Breast epithelium (tissue), 3 donors: ENCODE measurements around the gene RO60.

Experiments used
- POLR2A ChIP-seq: fragments of 450-650 bp; IDR thresholded peaks from one replicate; pipeline ENCODE4 v1.6.1; 2016; ENCODE audit warnings: antibody characterized with exemption, mild to moderate bottlenecking, moderate library complexity
- TF ChIP-seq, protein P1 (sequence below), 3 donors: fragments of 450-650 bp; IDR thresholded peaks; one replicate each; pipeline ENCODE4 v1.5.1; 2016 to 2017; ENCODE audit warnings: antibody characterized with exemption in 3 of 3, mild to moderate bottlenecking in 3 of 3, moderate library complexity in 3 of 3

DNA sequence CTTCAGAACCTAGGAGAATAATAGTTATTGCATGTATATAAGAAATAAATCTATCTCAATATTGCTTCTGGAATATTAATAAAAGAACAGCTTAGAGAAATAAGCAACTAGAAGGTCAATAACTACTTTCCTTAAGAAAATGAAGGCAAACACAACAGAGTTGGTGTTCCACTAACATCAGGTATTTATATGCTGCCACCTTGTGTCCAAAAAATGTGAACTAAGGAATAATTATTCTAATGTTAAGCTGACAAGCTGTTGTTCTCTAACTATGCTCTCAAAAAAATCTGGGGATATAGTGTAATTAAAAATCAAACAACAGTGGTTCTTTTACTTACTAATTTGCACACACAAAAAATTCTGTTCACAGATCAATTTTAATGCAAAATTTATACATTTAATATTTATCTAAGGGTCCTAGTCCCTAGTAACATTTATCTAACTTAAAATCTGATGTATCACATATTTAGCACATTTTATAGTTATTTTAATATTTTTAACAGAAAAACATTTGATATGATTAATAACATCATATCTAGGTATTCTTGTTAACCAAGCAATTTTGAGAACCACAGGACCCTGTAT is 39.9 kb upstream of the RO60 start:
- TF ChIP-seq, protein P1, sequence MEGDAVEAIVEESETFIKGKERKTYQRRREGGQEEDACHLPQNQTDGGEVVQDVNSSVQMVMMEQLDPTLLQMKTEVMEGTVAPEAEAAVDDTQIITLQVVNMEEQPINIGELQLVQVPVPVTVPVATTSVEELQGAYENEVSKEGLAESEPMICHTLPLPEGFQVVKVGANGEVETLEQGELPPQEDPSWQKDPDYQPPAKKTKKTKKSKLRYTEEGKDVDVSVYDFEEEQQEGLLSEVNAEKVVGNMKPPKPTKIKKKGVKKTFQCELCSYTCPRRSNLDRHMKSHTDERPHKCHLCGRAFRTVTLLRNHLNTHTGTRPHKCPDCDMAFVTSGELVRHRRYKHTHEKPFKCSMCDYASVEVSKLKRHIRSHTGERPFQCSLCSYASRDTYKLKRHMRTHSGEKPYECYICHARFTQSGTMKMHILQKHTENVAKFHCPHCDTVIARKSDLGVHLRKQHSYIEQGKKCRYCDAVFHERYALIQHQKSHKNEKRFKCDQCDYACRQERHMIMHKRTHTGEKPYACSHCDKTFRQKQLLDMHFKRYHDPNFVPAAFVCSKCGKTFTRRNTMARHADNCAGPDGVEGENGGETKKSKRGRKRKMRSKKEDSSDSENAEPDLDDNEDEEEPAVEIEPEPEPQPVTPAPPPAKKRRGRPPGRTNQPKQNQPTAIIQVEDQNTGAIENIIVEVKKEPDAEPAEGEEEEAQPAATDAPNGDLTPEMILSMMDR (IDR thresholded peaks at IDR 0.05): peak in 2 of 3 donors; percentile 44
- no peak for TF ChIP-seq POLR2A
